ENCODE results near the gene FAM107A. TPM values are rescaled to one million over a fixed set of nuclear protein-coding genes. Genes with fewer than 3 reads are reported as not detected.
"Not testable (repeated sequence)": the region's sequence is repeated elsewhere in the genome, so short reads cannot be mapped to it uniquely, and the experiment has no call there.

FAM107A gene
- total and polyA plus RNA-seq, 4 experiments from 2014 or later, result not detected

- intact Hi-C loops (cut with micrococcal nuclease), result no loop called here
- Mint-ChIP-seq H3K27ac (no peak overlapping the region), H3K4me3 (no peak overlapping the region), H3K4me1 (peaks cover 4 to 8% (median 7%) of the 10 kb centered on the region in 4 donors), H3K27me3 (no peaks in the 10 kb centered on the region), H3K36me3 (no peaks in the 10 kb centered on the region), H3K9me3 (no peaks in the 10 kb centered on the region)
- Histone ChIP-seq H3K36me3 (ENCODE audit: insufficient read depth, low read length) (no peaks in the 10 kb centered on the region), H3K27me3 (ENCODE audit: insufficient read depth, low read length) (no peaks in the 10 kb centered on the region), H3K9me3 (ENCODE audit: control insufficient read depth in 1 of 2, low read length in 2 of 2) (no peaks in the 10 kb centered on the region), H3K4me1 (ENCODE audit: insufficient read depth, low read length) (peaks cover 9% of the 10 kb centered on the region), H3K27ac (ENCODE audit: low read depth, low read length) (no peak overlapping the region), H3K4me3 (ENCODE audit: low read length in 2 of 2) (no peak overlapping the region)
- CTCF ChIA-PET (ENCODE audit: partially characterized antibody), result interaction anchor here (1.3 to 2.2 kb wide), 2 partner anchors 38 to 224 kb away, joined by 6 to 8 read pairs; partner anchors contain the start of genes HTD2, KCTD6 and RPP14
- no peak for DNase-seq
- POLR2A ChIA-PET (ENCODE audit: partially characterized antibody), result no interaction called here
Measured at GRCh38 chr3:58530354-58530865, 46.8 kb downstream of the FAM107A start.

DNA sequence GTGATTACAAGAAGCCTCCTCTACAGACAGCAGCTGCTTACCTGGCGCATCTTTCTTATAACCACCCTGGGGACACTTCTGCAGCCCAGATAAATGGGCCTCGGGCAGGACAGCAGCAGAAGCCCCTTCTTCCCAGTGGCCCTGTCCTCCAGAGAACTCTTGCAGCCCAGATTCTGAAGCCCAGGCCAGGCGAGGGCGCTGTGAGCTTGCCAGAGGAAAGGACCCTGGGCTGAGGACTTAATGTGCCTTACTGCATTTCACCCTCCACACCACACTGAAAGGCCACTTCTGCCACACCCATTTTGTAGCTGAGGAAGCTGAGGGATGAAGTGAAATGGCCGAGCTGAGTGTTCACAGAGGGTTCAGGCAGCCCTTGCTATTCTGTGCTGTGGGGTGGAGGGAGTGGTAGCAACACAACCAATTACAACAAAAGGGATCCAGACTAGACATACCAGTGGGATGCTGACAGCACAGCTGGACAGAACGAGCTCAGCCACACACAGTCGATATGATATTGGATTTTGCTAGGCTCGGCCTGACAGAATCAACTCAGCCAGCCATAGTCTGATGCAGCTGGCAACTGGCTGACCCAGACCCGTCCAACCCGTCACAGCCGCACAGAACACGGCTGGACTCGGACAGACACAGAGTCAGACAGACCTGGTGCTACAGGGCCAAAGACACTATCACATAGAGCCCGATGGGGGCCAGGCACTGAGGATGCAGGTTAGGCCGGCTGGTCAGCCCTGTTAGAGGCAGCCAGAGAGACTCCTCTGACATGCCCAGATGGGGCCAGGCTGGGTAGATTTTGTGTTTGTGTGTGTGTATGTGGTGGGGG, 47.5 kb downstream of the FAM107A start:
- no peak overlapping the region for H3K4me3 ChIP-seq (ENCODE audit: low read length in 2 of 2)
- H3K36me3 ChIP-seq (ENCODE audit: insufficient read depth, low read length), result no peaks in the 10 kb centered on the region
- no peak overlapping the region for H3K4me3 Mint-ChIP-seq
- peaks cover 4 to 8% (median 7%) of the 10 kb centered on the region in 4 donors for H3K4me1 Mint-ChIP-seq
- H3K27me3 Mint-ChIP-seq, result no peaks in the 10 kb centered on the region
- H3K4me1 ChIP-seq (ENCODE audit: insufficient read depth, low read length), result peaks cover 9% of the 10 kb centered on the region
- ChIA-PET POLR2A (ENCODE audit: partially characterized antibody) (interaction anchor here (1.0 kb wide), 1 partner anchor 66 kb away, joined by 3 read pairs; no protein-coding TSS in a partner anchor), CTCF (ENCODE audit: partially characterized antibody) (interaction anchor here (1.3 kb wide), 1 partner anchor 37 kb away, joined by 6 read pairs; the partner anchor contains the start of gene KCTD6)
- no peaks in the 10 kb centered on the region for H3K9me3 ChIP-seq (ENCODE audit: control insufficient read depth in 1 of 2, low read length in 2 of 2)
- no peak for DNase-seq
- H3K36me3 Mint-ChIP-seq, result no peaks in the 10 kb centered on the region
- H3K27me3 ChIP-seq (ENCODE audit: insufficient read depth, low read length), result no peaks in the 10 kb centered on the region
- no peak overlapping the region for H3K27ac ChIP-seq (ENCODE audit: low read depth, low read length)
- peak overlapping the region in 1 of 7 donors; percentile 5 for H3K27ac Mint-ChIP-seq
- H3K9me3 Mint-ChIP-seq, result no peaks in the 10 kb centered on the region
- intact Hi-C loops (cut with micrococcal nuclease), result no loop called here

DNA sequence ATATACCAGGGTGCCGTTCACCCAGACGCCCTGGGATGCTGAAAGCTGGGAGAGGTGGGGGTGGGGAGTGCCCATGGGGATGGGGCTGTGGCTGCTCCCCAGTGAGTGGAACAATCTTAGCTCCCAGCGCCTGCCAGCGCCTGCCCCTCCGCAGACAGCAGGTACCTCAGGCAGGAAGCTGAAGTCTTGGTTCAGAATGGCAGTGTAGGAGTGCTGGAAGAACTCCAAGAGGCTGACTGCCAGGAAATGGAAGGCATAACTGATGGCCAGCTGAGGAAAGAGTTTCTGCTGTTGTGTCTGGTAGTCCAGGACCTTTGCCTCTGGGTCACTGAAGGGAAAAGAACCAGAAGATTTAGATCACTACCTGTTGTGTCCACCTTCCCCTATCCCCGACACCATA, 48.6 kb downstream of the FAM107A start:
- H3K4me3 ChIP-seq (ENCODE audit: low read length in 2 of 2), result no peak overlapping the region
- H3K27ac Mint-ChIP-seq, result no peak overlapping the region
- H3K36me3 ChIP-seq (ENCODE audit: insufficient read depth, low read length), result no peaks in the 10 kb centered on the region
- peaks cover 9% of the 10 kb centered on the region for H3K4me1 ChIP-seq (ENCODE audit: insufficient read depth, low read length)
- no peaks in the 10 kb centered on the region for H3K36me3 Mint-ChIP-seq
- H3K4me1 Mint-ChIP-seq, result peaks cover 4 to 8% (median 7%) of the 10 kb centered on the region in 4 donors
- H3K27me3 Mint-ChIP-seq, result no peaks in the 10 kb centered on the region
- H3K27ac ChIP-seq (ENCODE audit: low read depth, low read length), result no peak overlapping the region
- DNase-seq, result no peak
- ChIA-PET CTCF (ENCODE audit: partially characterized antibody) (interaction anchor here (0.8 to 1.1 kb wide), 2 partner anchors 38 to 55 kb away, joined by 3 to 4 read pairs; no protein-coding TSS in a partner anchor), POLR2A (ENCODE audit: partially characterized antibody) (no interaction called here)
- intact Hi-C loops (cut with micrococcal nuclease), result no loop called here
- no peak overlapping the region for H3K4me3 Mint-ChIP-seq
- H3K9me3 Mint-ChIP-seq, result no peaks in the 10 kb centered on the region
- H3K27me3 ChIP-seq (ENCODE audit: insufficient read depth, low read length), result no peaks in the 10 kb centered on the region
- no peaks in the 10 kb centered on the region for H3K9me3 ChIP-seq (ENCODE audit: control insufficient read depth in 1 of 2, low read length in 2 of 2)

DNA sequence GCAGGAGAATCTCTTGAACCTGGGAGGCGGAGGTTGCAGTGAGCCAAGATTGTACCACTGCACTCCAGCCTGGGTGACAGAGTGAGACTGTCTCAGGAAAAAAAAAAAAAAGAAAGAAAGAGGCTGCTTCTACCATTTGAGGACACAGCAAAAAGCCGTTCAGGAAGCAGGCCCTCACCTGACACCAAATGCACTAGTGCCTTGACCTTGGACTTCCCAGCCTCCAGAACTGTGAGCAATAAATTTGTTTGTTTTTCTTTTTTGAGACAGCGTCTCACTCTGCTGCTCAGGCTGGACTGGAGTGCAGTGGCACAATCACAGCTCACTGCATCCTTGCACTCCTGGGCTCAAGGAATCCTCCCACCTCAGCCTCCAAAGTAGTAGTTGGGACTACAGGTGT, 49.8 kb downstream of the FAM107A start:
- H3K4me3 ChIP-seq (ENCODE audit: low read length in 2 of 2); H3K9me3 Mint-ChIP-seq; H3K27me3 Mint-ChIP-seq; H3K27ac ChIP-seq (ENCODE audit: low read depth, low read length); H3K27me3 ChIP-seq (ENCODE audit: insufficient read depth, low read length); H3K4me3 Mint-ChIP-seq; POLR2A ChIA-PET (ENCODE audit: partially characterized antibody); H3K9me3 ChIP-seq (ENCODE audit: control insufficient read depth in 1 of 2, low read length in 2 of 2); H3K4me1 Mint-ChIP-seq; H3K36me3 ChIP-seq (ENCODE audit: insufficient read depth, low read length); H3K36me3 Mint-ChIP-seq; DNase-seq; H3K27ac Mint-ChIP-seq; intact Hi-C loops (cut with micrococcal nuclease); H3K4me1 ChIP-seq (ENCODE audit: insufficient read depth, low read length): not testable (repeated sequence)
- CTCF ChIA-PET (ENCODE audit: partially characterized antibody), result interaction anchor here (2.6 kb wide), 1 partner anchor 64 kb away, joined by 8 read pairs; no protein-coding TSS in a partner anchor

DNA sequence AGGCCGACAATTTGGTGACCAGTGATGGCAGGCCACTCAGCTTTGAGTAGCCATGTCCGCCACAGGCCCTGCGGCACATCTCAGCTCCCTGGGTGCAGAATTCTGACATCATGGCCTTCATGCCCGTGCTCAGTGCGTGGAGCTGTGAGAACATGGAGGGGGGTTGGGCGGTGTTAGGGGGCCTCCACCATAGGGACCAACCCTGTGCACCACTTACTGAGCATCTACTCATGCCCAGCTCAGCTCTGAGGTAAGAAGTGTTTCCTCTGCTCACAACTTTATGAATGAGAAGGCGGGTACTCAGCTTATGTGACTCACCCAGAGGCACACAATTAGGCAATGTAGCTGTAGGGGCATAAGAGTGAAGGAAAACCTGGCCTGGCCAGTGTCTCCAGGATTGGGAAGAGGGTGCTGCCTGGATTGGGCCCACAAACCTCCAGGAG, 50.7 kb downstream of the FAM107A start:
- POLR2A ChIA-PET (ENCODE audit: partially characterized antibody), result no interaction called here
- no peaks in the 10 kb centered on the region for H3K9me3 Mint-ChIP-seq
- no peaks in the 10 kb centered on the region for H3K27me3 ChIP-seq (ENCODE audit: insufficient read depth, low read length)
- no peak overlapping the region for H3K4me3 ChIP-seq (ENCODE audit: low read length in 2 of 2)
- no peaks in the 10 kb centered on the region for H3K9me3 ChIP-seq (ENCODE audit: control insufficient read depth in 1 of 2, low read length in 2 of 2)
- H3K4me3 Mint-ChIP-seq, result no peak overlapping the region
- no peaks in the 10 kb centered on the region for H3K4me1 Mint-ChIP-seq
- H3K27ac ChIP-seq (ENCODE audit: low read depth, low read length), result no peak overlapping the region
- no peaks in the 10 kb centered on the region for H3K27me3 Mint-ChIP-seq
- H3K36me3 ChIP-seq (ENCODE audit: insufficient read depth, low read length), result no peaks in the 10 kb centered on the region
- no peak for DNase-seq
- intact Hi-C loops (cut with micrococcal nuclease), result no loop called here
- H3K27ac Mint-ChIP-seq, result no peak overlapping the region
- H3K4me1 ChIP-seq (ENCODE audit: insufficient read depth, low read length), result no peaks in the 10 kb centered on the region
- CTCF ChIA-PET (ENCODE audit: partially characterized antibody), result interaction anchor here (0.8 to 2.6 kb wide), 2 partner anchors 31 to 63 kb away, joined by 3 to 8 read pairs; no protein-coding TSS in a partner anchor
- no peaks in the 10 kb centered on the region for H3K36me3 Mint-ChIP-seq

DNA sequence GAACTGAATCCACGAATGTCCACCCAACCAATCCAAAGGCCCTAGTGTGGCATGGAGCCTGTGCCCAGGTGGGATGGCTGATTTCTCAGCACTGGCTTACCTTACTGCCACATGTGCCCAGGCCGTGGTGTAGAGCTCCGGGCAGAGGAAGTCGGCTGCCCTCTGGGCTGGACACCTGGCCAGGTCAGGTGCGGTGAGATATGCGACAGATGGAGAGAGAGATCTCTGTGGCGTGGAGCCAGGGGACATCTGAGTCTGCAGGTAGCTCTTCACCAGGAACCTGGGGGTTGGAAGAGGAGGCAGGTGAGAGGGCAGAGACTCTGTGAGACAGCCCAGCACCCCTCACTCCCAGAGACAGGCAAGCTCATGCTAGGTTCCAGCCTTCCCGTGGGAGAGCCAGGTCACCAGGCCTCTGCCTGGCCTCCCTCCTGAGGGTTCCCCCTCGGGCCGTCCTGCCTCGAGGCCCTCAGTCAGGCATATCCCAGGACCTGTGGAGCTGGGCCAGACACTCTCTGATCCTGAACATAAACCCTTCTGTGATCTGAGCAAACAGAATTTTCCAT, 52.8 kb downstream of the FAM107A start:
- DNase-seq, result no peak
- H3K36me3 ChIP-seq (ENCODE audit: insufficient read depth, low read length), result no peaks in the 10 kb centered on the region
- Mint-ChIP-seq H3K27me3 (no peaks in the 10 kb centered on the region), H3K36me3 (no peaks in the 10 kb centered on the region), H3K4me3 (no peak overlapping the region), H3K9me3 (no peaks in the 10 kb centered on the region), H3K27ac (no peak overlapping the region), H3K4me1 (no peaks in the 10 kb centered on the region)
- H3K27ac ChIP-seq (ENCODE audit: low read depth, low read length), result no peak overlapping the region
- ChIA-PET CTCF (ENCODE audit: partially characterized antibody) (no interaction called here), POLR2A (ENCODE audit: partially characterized antibody) (no interaction called here)
- no peaks in the 10 kb centered on the region for H3K4me1 ChIP-seq (ENCODE audit: insufficient read depth, low read length)
- H3K4me3 ChIP-seq (ENCODE audit: low read length in 2 of 2), result no peak overlapping the region
- intact Hi-C loops (cut with micrococcal nuclease), result no loop called here
- H3K27me3 ChIP-seq (ENCODE audit: insufficient read depth, low read length), result no peaks in the 10 kb centered on the region
- H3K9me3 ChIP-seq (ENCODE audit: control insufficient read depth in 1 of 2, low read length in 2 of 2), result no peaks in the 10 kb centered on the region

- DNase-seq, result no peak
- intact Hi-C loops (cut with micrococcal nuclease), result no loop called here
Measured at GRCh38 chr3:58522759-58523425, 54.3 kb downstream of the FAM107A start.

More at GRCh38 chr3:58522759-58523425, 54.3 kb downstream of the FAM107A start:
- no peaks in the 10 kb centered on the region for H3K9me3 Mint-ChIP-seq
- ChIA-PET CTCF (ENCODE audit: partially characterized antibody) (interaction anchor here (0.7 to 1.0 kb wide), 3 partner anchors 10 to 32 kb away, joined by 3 read pairs; no protein-coding TSS in a partner anchor), POLR2A (ENCODE audit: partially characterized antibody) (no interaction called here)
- H3K36me3 Mint-ChIP-seq, result no peaks in the 10 kb centered on the region
- H3K9me3 ChIP-seq (ENCODE audit: control insufficient read depth in 1 of 2, low read length in 2 of 2), result no peaks in the 10 kb centered on the region
- H3K27ac ChIP-seq (ENCODE audit: low read depth, low read length), result no peak overlapping the region
- H3K27me3 ChIP-seq (ENCODE audit: insufficient read depth, low read length), result no peaks in the 10 kb centered on the region
- H3K4me3 Mint-ChIP-seq, result no peak overlapping the region
- no peaks in the 10 kb centered on the region for H3K27me3 Mint-ChIP-seq
- no peaks in the 10 kb centered on the region for H3K4me1 ChIP-seq (ENCODE audit: insufficient read depth, low read length)
- H3K27ac Mint-ChIP-seq, result no peak overlapping the region
- H3K4me1 Mint-ChIP-seq, result no peaks in the 10 kb centered on the region
- H3K36me3 ChIP-seq (ENCODE audit: insufficient read depth, low read length), result no peaks in the 10 kb centered on the region
- H3K4me3 ChIP-seq (ENCODE audit: low read length in 2 of 2), result no peak overlapping the region

Measured in CD4-positive, alpha-beta memory T cell (primary cell).